RWPE1 (cell line): Measurements from ENCODE around the gene ASF1B.
A peak's percentile ranks its signal among the peaks of the same experiment; 100 is the strongest.

Experiments
- CTCF ChIA-PET: fragments of 350-600 bp; sonication (Branson Sonifier 250); formaldehyde crosslinking; extraction: SDS; loops from one replicate; lab custom pipeline; 2021; lab: Yijun Ruan, JAX
- POLR2A ChIA-PET: fragments of 400-600 bp; formaldehyde crosslinking; extraction: SDS; loops from one replicate; lab custom pipeline; 2020; ENCODE audit warnings: antibody characterized with exemption; ENCODE audit not compliant: low non-redundant PET; lab: Yijun Ruan, JAX
- DNase-seq: peaks from one replicate; pipeline ENCODE4 v3.0.0; 2012; ENCODE audit warnings: low spot score
- H3K27ac ChIP-seq: fragments of 450-650 bp; 2 replicates; pipeline ENCODE4 v1.5.1; 2017
- TF ChIP-seq, protein P1 (sequence below): fragments of 450-650 bp; conservative IDR thresholded peaks from 2 replicates; pipeline ENCODE4 v1.5.1; 2017; ENCODE audit warnings: low read depth, mild to moderate bottlenecking

The ASF1B gene

DNA sequence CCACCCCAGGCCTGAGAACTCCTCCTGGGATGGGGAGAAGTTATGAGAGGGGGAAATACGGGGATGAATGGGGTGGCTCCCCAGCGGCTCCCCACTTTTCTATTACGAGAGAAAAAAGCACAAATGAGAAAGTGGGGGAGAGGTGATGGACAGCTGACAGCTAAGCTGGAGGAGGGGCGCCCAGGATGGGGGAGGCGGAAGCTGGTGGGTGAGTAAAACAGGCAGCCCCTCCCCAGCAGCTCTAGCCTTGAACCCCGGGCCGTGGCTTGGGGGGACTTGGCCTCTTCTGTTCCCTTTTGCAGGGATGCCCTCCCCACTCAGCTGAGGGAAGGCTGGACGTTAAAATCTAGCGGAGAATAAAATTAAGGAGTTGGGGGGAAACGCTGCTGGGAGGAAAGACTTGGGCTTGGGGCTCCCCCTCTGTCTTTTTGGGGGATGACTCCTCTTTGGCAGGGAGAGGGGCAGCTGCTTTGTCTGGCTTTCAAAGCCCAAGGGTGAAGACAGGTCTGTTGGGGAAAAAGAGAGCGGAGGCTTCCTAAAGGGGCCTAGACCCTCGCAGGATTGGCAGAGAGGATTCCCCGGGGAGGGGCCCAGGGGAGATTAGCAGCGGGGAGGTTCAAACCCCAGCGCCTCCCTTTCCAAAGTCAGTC, 44.5 kb downstream of the ASF1B start:
- CTCF ChIA-PET: interaction anchor here (0.5 to 0.7 kb wide), 2 partner anchors 44 to 45 kb away, joined by 3 to 5 read pairs; no protein-coding TSS in a partner anchor
- TF ChIP-seq, protein P1, sequence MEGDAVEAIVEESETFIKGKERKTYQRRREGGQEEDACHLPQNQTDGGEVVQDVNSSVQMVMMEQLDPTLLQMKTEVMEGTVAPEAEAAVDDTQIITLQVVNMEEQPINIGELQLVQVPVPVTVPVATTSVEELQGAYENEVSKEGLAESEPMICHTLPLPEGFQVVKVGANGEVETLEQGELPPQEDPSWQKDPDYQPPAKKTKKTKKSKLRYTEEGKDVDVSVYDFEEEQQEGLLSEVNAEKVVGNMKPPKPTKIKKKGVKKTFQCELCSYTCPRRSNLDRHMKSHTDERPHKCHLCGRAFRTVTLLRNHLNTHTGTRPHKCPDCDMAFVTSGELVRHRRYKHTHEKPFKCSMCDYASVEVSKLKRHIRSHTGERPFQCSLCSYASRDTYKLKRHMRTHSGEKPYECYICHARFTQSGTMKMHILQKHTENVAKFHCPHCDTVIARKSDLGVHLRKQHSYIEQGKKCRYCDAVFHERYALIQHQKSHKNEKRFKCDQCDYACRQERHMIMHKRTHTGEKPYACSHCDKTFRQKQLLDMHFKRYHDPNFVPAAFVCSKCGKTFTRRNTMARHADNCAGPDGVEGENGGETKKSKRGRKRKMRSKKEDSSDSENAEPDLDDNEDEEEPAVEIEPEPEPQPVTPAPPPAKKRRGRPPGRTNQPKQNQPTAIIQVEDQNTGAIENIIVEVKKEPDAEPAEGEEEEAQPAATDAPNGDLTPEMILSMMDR: no peak
- H3K27ac ChIP-seq: peak overlapping the region; percentile 92
- no peak for DNase-seq
- POLR2A ChIA-PET: no interaction called here

DNA sequence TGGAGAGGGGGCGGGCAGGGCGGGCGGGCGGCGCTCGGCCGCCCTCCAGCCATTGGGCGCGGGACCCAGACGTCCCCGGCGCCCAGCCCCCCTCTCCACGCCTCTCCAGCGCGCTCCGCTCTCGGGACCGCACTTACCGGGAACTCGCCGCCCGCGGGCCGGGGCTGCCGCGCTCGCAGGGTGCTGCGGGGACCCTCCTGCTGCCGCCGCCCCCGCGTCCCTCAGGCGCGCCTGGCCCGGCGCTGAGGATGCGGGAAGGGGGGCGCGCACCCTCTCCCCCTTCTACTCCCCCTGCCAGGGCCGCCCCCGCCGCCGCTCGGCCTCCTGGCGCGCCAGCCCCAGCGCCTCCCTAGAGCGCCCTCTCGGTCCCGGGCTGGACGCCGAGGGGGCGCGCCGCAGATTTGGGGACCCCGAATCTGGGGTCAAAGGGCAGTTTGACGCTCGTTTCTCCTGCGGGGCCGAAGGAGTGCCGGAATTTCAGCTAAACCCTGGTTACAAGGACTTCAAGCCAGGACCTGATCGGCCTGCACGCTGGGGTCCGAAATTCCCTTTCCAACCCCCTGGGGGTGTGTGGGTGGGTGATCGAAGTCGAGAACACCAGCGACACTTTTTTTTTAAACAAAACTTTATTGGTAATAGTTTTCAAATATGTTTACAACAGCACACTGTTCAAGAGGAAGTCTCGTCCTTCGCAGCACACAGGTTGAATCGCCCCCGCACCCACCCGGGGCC, 45.1 kb downstream of the ASF1B start:
- H3K27ac ChIP-seq: peak overlapping the region; percentile 92
- CTCF ChIA-PET: no interaction called here
- TF ChIP-seq, protein P1: peak; percentile 42
- POLR2A ChIA-PET: no interaction called here
- peak; percentile 43 for DNase-seq

DNA sequence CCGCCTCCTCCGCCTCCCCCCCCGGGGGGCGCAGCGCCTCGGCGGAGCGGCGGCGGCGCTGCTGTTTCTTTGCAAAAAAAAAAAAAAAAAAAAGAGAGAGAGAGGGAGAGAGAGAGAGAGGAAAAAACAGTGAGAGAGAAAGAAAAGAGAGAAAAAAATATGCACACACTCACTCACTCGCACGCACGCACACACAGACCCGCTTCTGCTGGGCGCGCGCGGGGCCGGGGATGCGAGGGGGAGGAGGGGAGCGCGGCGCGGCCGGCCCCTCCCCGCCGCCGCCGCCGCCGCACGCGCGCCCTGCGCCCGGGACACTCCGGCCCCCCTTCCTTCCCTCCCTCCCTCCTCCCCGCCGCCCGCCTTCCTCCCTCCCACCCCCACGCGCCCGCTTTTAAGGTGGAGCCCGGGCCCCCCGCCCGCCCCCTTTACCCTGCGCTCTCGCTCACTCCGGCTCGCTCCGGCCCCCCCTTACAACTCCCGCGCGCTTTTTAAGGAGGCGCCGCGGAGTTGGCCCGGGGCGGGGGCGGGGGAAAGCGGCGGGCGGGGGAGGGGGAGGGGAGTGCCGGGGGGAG, 45.8 kb downstream of the ASF1B start, which contains the start of gene SAMD1:
SAMD1 (minus strand) TSS at position 243 of the 572 bp plus-strand sequence.
- CTCF ChIA-PET: no interaction called here
- POLR2A ChIA-PET: no interaction called here
- peak; percentile 91 for DNase-seq
- H3K27ac ChIP-seq: peak within 1 kb of the TSS; percentile 92
- TF ChIP-seq, protein P1: no peak

DNA sequence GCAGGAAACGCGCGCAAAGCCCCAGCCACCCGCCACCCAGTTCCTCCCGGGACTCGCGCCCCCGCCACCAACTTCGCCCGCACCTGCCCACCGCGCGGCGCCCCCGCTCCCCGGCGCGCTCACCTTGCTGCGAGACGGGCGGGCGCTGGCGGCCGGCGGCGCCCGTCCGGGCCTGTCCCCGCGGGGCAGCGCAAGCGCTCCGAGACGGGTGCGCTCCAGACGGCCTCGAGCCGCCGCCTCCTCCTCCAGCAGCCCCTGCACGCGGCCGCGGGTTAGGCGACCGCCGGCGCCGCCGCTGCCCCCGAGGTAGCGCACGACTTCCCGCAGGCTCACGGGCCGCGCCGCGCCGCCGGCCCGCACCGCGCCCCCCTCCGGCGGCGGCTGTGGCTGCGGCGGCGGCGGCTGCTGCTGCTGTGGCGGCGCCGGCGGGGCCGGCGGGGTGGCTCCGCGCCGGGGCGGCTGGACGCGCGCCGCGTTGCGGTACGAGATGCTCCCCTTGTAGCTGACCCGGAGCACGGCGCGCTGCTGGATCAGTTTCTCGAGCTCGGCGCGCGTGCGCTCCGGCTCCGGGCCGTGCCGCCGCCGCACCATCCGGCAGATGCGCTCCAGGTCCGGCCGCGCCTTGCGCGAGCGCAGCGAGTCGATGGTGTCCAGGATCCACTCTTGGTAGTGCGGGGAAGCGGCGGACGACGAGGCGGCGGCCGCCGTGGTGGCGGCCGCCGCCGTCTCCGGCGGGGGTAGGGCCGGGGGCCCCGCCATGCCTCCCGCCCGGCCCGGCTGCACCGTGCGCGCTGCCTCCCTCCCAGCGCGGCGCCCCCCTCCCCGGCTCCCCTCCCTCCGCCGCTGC, 46.5 kb downstream of the ASF1B start:
- H3K27ac ChIP-seq: peak overlapping the region; percentile 92
- ChIA-PET POLR2A (interaction anchor here (0.7 kb wide), 1 partner anchor 33 kb away, joined by 3 read pairs; no protein-coding TSS in a partner anchor), CTCF (interaction anchor here (0.5 kb wide), 1 partner anchor 127 kb away, joined by 3 read pairs; no protein-coding TSS in a partner anchor)
- peak; percentile 44 for DNase-seq
- TF ChIP-seq, protein P1: peak; percentile 38; the same call in 1 of the 2 replicates

DNA sequence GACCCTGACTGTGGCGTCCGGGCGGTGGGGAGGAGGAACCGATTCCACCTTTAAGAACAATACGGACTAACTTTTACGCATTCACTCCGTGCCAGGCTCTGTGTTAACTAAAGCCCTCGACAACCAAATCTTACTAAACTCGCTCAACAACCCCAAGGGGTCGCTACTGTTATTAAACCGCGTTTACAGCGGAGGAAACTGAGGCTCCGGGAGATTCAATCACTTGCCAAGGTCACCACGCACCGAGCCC, 47.1 kb downstream of the ASF1B start:
- ChIA-PET POLR2A (no interaction called here), CTCF (interaction anchor here (0.5 to 0.6 kb wide), 3 partner anchors 31 to 259 kb away, joined by 3 to 4 read pairs (median 3); no protein-coding TSS in a partner anchor)
- TF ChIP-seq, protein P1: no peak
- no peak for DNase-seq
- H3K27ac ChIP-seq: peak overlapping the region; percentile 92
